ENCODE results near the gene CADM2. TPM values are rescaled to one million over a fixed set of nuclear protein-coding genes. Genes with fewer than 3 reads are reported as not detected.

The CADM2 gene
- total and polyA plus RNA-seq, 2 experiments from 2014 or later: 13.3 to 47.5 TPM

- TF ChIP-seq ZNF462 (CRISPR knock-in tag; IDR thresholded peaks at IDR 0.05) (no peak), CTCF (conservative IDR thresholded peaks at IDR 0.05; ENCODE audit: low read depth in 2 of 2) (no peak), REST (IDR thresholded peaks at IDR 0.05; ENCODE audit: unreplicated experiment) (no peak)
Measured at GRCh38 chr3:85589145-85589544, 630.4 kb downstream of the CADM2 start (continued).

GRCh38 chr3:85591451-85591850 lies 632.7 kb downstream of the CADM2 start:
- Histone ChIP-seq H3K9me2 (ENCODE audit: insufficient read depth) (no peaks in the 10 kb centered on the region), H3K4me3 (no peak overlapping the region), H3K4me2 (no peak overlapping the region), H4K20me1 (replicated peaks; ENCODE audit: insufficient read depth) (no peaks in the 10 kb centered on the region), H2AFZ (no peak overlapping the region), H3K79me2 (replicated peaks; ENCODE audit: insufficient read depth) (no peaks in the 10 kb centered on the region), H3K27ac (ENCODE audit: low read depth) (no peak overlapping the region), H3K27me3 (ENCODE audit: insufficient read depth) (no peaks in the 10 kb centered on the region), H3F3A (replicated peaks; ENCODE audit: low read depth) (no peaks in the 10 kb centered on the region), H3K4me1 (ENCODE audit: insufficient read depth) (0 out of 2 replicates have a peak, but pooled peaks cover 4% of the 10 kb centered on the region), H3K36me3 (ENCODE audit: insufficient read depth) (no peaks in the 10 kb centered on the region)
- H3K27me3 Mint-ChIP-seq (ENCODE audit: insufficient read depth, low read depth, poor library complexity): no peaks in the 10 kb centered on the region
- H3K27ac Mint-ChIP-seq: no peak overlapping the region
- peaks cover 7% of the 10 kb centered on the region for H3K4me1 Mint-ChIP-seq
- ATAC-seq (no peak), DNase-seq (ENCODE audit: low spot score) (no peak)
- no peaks in the 10 kb centered on the region for H3K9me3 Mint-ChIP-seq
- no peaks in the 10 kb centered on the region for H3K36me3 Mint-ChIP-seq (ENCODE audit: low read depth)
- no peak overlapping the region for H3K4me3 Mint-ChIP-seq
- TF ChIP-seq STAT1 (IDR thresholded peaks at IDR 0.05; ENCODE audit: unreplicated experiment) (no peak), CTCF (conservative IDR thresholded peaks at IDR 0.05; ENCODE audit: low read depth in 2 of 2) (no peak)
